Dedifferentiated amniotic fluid mesenchymal stem cell (primary cell): ENCODE measurements around the gene DCTN5.
"Not testable (repeated sequence)": the region's sequence is repeated elsewhere in the genome, so short reads cannot be mapped to it uniquely, and the experiment has no call there.

Experiments
- DNase-seq: peaks from one replicate; pipeline ENCODE4 v3.0.0-alpha.2; 2016; ENCODE audit errors: extremely low spot score

DCTN5 gene

DNA sequence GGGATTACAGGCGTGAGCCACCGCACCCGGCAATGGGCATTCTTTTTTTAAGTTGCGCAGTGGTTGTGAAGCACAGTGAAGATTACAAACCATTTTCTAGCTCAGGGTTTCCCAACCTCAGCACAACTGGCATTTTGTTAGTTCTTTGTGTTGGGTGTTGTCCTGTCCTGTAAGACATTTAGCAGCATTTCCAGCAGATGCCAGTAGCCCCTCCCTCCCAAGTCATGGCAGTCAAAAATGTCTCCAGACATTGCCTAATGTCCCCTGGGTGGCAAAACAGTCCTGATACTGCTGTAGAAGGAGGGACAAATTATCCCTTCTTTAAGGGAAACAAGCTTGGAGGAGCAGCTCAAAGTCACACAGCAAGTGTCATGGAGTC is 53.0 kb downstream of the DCTN5 start:
- no peak for DNase-seq

DNA sequence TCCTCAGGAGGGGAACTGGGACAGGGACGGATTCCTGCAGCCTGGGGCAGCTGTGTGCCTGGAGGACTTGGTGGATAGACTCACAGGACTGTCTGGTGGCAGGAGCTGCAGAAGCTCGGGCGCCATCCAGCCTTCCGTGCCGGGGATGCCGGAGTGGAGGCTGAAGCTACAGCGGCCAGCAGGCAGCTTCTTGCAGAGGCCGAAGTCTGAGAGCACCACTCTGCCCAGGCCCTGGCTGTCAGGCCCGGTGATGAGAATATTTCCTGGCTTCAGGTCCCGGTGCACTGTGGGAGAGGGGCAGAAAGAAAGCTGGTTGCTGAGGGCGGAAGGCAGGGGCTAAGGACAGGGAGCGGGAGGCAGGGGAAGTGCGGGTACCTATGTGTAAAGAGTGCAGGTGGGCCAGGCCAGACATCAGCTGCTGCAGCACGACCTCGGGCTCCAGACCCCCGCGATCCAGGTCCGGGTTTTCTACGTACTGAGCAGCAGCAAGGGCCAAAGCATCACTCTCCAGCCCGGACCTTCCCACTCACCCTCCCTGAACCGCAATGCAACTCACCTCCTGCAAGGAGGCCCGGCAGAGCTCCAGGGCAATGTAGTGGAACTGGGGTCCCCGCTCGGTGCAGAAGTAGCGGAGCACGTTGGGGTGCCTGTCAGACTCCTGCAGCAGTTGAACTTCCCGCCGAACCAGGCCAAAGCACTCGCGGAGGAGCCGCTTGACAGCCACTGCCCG is 53.5 kb downstream of the DCTN5 start:
- DNase-seq = no peak

DNA sequence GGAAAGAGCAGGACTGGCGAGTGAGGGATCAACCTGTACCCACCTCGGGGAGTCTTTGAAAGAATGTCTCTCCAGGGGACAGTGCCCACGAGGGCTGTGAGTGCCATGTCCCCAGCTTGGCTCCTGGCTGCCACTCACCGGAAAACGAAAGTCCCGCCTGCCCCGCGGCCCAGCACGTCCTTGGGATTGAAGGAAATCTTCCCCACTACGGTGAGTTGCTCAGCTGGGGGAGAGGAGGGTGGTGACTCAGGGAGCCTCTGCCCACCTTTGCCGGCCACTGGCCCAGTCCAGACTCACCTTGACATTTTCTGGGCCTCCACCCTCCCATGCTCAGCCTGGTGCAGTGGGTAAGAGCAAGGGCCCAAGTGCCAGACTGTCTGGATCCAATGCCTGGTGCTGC is 54.5 kb downstream of the DCTN5 start:
- DNase-seq = no peak

DNA sequence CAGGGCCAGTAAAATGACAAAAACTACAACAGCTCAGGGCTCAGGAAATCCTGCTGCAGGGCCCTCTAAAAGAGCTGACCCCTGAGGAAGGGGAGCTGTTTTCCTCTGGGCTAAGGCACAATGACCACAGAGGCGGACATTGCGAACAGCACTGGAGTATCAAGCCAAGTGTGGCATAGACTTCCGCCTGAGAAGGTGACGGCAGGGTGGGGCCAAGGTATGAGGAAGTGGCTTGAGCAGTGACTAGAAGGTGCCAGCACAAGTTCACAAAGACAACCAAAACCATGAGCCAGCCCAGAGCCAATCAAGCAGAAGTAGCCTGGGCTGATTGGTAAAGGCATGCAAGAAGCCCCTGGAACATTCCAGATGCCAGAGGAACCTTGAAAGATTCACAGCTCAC is 57.8 kb downstream of the DCTN5 start:
- no peak for DNase-seq

DNA sequence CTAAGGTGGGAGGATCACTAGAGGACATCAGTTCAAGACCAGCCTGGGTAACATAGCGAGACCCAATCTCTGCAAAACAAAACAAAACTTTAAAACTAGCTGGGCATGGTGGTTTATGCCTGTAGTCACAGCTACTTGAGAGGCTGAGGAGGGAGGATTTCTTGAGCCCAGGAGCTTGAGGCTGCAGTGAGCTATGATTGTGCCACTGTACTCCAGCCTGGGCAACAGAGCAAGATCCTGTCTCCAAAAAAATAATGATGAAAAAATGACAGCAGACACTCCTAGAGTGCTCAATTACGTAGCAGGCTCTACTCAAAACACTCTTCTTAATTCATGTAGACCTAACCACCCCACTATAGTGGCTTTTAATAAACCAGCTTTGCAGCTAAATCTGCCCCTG is 58.8 kb downstream of the DCTN5 start:
- DNase-seq = no peak

DNA sequence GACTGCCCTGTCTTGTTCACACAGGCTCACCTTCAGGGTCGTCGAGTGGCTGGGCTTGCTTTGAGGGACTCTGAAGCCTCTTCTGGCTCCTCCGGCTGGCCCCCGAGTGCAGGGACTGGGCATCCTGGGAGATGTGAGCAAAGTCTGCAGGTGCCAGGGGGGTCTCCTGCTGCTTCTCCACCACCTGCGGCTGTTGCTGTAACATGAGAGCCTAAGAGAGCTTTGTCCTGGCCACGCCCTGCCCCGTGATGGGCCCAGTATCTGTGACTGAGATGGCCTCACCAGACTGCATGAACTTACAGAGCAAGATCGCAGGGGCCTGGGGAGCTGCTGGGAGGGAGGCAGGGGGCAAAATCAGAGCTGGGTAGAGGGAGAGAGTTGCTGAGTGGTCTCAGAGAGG is 59.2 kb downstream of the DCTN5 start:
- DNase-seq = no peak

DNA sequence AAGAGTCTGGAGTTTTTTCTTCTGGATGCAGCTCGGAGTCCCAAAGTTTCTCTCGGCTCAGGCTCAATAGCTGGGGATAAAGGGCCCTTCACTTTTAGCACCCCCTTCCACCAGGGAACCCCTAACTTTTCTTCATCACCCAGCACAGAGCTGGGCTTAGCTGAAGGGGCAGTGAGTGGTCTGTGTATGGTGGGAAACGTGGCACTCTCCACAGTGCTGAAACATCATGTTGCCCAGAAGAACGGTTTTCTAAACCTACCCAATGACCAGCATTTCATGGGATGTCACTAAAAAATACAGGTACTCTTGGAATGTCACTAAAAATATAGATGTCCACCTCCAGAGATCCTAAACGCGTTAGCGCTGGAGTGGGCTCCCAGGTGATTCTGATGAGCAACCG is 59.8 kb downstream of the DCTN5 start:
- no peak for DNase-seq

DNA sequence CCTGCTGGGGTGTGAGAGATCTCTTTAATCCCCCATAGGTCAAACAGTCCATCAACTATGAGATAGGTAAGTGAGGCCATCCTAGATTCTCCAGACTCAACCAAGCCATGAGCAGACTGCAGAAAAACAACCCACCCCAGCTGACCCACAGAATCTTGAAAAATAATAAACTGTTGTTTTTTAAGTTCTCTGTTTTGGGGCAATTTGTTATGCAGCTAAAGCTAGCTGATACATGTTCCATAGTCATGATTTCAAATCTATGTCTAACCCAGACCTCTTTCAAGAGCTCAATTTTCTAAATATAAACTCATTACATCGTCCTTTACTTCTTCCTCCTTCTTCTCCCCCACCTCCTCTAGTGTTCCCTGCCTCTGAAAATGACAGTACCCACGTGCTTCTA is 61.7 kb downstream of the DCTN5 start:
- no peak for DNase-seq

DNA sequence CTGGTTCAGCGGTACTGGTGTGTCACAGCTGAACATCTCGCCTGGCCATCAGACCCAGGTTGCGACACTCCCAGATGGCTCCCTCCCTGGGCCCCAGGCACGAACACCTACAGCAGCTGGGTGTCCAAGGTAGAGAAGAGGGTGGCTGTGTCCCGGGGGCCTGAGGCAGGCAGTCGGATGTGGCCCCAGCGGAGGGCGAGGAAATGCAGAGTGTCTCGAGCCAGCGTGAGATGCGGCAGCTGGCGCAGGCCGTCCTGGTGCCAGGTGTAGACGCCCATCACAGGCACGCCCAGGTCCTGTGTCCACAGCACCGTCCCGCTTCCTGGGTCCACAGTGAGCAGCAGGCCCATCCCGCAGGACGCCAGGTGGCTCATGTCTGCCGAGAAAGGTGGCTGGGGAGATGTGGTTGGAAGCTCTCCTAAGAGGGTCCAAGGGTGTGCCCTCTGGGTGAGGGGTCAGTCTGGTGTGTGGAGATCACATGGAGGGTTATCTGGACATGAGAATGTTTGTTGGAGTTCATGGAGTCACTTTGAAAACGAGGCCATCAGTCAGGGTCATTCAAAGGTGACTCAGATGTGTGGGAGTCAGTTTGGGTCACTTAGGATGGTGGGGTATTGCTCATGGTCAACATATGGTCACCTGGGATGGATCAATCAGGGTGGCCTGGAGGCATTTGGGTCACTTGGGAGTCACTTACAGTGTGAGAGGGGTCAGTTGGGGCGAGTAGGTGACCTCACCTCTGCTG is 63.7 kb downstream of the DCTN5 start:
- DNase-seq = no peak

DNA sequence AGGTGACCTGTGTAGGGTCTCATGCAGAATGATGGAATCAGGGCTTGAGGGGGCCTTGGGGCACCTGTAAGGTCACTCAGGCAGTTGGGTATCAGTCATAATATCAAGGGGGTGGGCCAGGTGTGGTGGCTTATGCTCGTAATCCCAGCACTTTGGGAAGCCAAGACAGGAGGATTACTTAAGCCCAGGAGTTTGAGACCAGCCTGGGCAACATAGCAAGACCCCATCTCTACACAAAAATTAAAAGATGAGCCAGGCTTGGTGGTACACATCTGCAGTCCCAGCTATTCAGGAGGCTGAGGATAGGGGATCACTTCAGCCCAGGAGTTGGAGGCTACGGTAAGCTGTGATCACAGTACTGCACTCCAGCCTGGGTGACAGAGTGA is 64.2 kb downstream of the DCTN5 start:
- no peak for DNase-seq

DNA sequence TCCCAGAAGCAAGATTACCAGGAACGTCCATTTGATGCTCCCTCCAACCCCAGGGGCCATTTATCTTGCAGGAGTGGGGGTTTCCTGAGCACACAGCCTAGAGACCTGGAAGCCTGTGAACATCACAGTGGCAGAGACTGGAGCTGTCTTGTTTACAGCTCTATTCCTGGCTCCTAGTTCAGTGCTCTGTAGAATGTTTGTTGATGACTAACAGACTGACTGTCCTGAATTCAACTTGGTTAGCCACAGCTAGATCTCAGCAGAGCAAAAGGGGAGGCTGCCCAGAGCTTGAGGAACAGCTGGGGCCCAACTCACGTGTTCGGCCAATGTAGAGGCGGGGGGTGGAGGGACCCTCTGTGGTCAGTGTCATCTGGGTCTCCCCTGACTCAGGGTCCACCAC is 65.2 kb downstream of the DCTN5 start:
- no peak for DNase-seq

DNA sequence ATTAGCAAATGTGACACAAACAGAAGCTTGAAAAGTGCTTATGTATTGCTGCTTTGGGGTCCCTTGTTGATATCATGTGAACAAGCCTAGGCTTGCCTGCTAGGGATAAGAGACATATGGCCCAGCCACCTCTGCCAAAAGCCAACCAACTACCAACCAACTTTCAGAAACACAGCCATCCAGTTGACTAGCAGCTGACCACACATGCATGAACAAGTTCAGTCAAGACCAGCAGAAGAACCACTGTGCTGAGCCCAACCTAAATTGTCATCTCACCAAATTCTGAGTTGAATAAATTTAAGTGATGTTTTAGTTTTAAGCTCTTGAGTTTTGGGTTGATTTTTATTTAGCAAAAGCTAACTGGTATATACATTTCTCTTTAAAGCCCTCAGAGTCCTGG is 68.3 kb downstream of the DCTN5 start:
- DNase-seq = no peak

DNA sequence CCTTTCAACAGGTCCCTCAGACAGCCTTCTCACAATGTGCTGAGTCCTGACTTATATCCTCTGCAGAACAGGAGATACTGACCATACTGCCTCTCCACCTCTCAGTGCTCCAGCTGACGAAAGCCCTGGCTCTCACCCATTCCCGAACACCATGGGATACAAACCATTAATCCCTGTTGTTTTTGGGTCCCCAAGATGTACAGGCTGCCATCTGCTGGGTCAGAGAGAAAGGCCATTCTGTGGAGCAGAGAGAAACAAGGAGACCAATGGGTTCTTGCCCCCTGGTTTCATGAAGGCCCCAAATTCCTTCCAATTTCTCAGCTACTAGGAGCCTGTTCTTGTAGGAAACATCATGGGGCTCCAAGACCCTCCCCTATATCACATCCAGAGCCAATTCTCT is 68.7 kb downstream of the DCTN5 start:
- no peak for DNase-seq

DNA sequence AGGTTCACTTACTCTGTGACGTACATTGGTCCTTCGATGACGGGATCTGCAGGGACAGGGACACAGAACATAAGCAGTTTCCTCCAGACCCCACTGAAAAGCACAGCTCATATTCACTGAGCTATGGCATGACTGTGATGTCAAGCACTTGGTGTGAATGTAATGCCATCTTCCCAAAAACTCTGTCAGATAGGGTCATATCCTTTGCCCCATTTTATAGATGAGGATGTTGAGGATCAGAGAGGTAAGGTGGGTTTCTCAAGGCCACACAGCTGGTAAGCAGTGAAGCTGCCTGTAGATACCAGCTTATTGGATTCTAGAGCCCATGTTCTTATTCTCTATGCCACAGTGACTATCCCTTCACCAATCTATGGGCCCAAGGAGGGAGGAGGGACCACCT is 69.2 kb downstream of the DCTN5 start:
- DNase-seq = no peak

DNA sequence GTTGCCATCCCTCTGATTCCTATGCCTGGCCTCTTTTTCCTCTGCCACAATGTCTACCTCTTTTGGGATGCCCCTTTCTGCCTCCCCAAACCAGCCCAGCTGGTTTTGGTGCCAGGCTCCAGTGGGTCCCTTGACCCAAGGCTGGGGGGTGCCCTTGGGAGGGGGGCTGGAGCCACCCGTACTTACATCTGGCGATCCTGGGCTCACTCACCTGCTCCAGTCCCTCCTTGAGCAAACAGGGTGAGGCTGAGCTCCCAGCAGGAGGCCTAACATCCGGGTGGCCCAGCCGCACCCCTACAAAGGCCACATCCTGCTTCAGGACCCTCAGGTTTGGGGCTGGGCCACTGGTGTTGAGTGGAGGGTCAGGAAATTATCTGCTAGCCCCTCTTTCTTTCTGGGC is 70.5 kb downstream of the DCTN5 start:
- DNase-seq = no peak

DNA sequence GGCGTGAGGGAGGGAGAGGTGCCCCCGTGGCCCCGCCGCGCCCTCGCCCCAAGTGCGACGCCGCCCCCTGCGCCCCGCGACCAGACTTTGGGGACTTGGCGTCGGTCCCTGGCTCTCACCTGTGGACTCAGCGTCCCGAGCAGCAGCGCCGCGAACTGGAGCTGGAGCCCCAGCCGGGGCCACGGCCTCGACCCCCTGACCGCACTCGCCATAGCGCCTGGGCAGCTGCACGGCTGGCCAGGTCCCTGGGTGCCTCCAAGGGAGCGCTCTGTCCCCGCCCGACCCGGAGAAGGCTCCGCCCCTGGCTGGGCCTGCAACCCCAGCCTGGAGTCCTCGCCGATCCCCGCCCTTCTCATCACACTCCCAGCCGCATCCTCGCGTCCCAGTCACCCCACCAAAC is 71.7 kb downstream of the DCTN5 start, which contains the start of gene ERN2:
Gene ERN2, minus strand, starts transcription at position 247 of the 400 bp plus-strand sequence. Its CDS starts 35 bp downstream, at position 212.
- DNase-seq = no peak

DNA sequence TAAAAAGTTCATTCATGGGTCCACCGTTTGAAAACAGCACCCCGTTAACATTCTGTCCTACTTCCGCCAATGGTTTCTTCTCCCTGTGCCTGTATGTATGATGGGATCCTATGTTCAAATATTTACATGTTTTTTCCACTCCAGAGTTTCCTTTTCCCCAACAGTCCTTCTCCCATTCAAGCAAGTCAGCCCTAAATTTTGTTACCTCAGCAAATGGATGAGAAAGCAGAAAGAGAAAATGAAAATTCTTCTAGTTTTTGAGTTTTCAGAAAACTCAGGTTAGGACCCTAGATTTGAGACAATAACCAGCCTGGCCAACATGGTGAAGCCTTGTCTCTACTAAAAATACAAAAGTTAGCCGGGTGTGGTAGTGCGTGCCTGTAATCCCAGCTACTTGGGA is 75.2 kb downstream of the DCTN5 start:
- DNase-seq = no peak

DNA sequence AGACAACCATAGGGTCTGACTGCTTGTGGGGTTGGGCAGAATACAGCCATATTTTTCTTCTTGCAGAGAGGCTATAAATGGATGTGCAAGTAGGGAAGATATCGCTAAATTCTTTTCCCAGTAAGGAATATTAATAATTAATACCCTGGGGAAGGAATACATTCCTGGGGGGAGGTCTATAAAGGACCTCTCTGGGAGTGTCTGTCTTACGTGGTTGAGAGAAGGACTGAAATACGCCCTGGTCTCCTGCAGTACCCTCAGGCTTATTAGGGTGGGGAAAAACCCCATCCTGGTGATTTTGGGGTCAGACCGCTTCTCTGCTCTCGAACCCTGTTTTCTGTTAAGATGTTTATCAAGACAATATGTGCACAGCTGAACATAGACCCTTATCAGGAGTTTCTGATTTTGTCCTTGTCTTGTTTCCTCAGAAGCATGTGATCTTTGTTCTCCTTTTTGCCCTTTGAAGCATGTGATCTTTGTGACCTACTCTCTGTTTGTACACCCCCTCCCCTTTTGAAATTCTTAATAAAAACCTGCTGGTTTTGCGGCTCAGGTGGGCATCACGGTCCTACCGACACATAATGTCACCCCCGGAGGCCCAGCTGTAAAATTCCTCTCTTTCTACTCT is 81.5 kb downstream of the DCTN5 start:
- DNase-seq = not testable (repeated sequence)

DNA sequence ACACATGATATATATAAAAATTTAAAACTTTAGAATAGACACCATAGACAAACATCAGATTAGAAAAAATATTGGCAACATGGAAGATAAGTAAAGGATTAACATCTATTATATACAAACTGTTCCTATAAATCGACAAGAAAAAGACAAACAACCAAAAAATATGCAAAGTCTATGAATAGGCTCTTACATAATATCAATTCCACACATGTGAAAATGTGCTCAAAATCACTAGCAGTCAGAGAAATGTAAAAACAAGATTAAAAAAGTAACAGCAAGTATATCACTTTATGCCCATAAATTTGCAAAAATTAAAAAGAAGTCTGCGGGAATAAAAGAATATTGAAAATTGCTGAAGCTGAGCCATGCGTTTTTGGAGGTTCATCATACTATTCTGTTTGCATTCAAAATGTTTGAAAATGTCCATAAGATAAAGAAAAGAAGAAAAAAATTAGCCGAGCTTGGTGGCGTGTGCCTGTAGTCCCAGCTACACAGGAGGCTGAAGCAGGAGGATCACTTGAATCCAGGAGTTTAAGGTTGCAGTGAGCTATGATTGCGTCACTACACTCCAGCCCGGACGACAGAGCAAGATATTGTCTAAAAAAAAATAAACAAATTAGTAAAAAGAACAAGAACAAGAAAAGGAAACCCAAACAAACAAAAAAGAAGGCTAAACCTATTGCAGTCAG is 83.0 kb downstream of the DCTN5 start:
- DNase-seq = no peak

DNA sequence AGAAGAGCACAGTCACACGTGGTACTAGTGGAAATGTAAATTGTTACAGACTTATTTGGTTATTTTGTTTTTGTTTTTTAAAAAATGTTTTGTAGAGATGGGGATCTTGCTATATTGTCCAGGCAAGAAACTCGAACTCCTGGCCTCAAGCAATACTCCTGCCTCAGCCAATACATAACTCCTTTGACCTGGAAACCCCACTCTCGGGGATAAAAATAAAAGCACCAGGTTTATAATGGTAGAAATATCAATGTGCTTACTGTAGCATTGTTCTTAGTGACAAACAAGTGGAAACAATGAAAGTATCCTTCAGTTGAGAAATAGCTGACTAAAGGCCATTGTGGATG is 83.5 kb downstream of the DCTN5 start:
- no peak for DNase-seq

DNA sequence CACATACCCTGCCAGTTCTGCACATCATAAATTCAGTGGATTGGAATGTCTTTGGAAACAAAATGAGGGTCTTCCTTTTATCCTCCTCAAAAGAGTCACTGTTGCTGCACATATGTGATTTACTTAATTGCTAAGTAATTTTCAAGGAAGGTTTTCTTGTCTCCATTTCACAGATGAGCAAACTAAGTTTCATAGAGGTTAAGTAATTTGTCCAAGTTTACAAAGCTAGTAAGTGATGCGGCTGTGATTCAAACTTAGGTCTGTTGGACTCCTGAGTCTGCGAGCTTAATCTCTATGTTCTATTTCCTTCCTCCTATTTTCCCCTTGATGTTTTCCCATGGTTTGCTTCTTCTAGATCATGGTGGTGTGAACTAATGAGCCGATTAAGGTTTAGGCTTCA is 85.4 kb downstream of the DCTN5 start:
- DNase-seq = no peak
